Urinary bladder (tissue), 4 donors: Measurements from ENCODE around the gene SLC6A5. TPM values are rescaled to one million over a fixed set of nuclear protein-coding genes. Genes with fewer than 3 reads are reported as not detected.

Experiments used
- DNase-seq: peaks from one replicate; pipeline ENCODE4 v3.0.0-alpha.2; 2015; ENCODE audit errors: extremely low spot score
- H3K27ac ChIP-seq: one replicate; pipeline ENCODE4 v1.5.1; 2013; ENCODE audit warnings: low read depth, mild to moderate bottlenecking, moderate library complexity
- H3K36me3 ChIP-seq: one replicate; pipeline ENCODE4 v1.6.1; 2013; ENCODE audit warnings: mild to moderate bottlenecking, moderate library complexity; ENCODE audit not compliant: insufficient read depth
- H3K4me1 ChIP-seq: one replicate; pipeline ENCODE4 v1.6.1; 2013; ENCODE audit warnings: mild to moderate bottlenecking, moderate library complexity; ENCODE audit not compliant: insufficient read depth
- H3K4me3 ChIP-seq: one replicate; pipeline ENCODE4 v1.5.1; 2013; ENCODE audit warnings: low read depth, low read length
- WGBS: extraction: QIAGEN DNeasy Blood & Tissue Kit; methylation state at CpG from one replicate; pipeline ENCODE4 v1.1.7; 2013; 5-methylcytosine and 5-hydroxymethylcytosine counted together
- polyA plus RNA-seq: library from polyadenylated mRNA; stranded (reverse); fragments of 200-250 nt; gene quantifications from one replicate; pipeline ENCODE4 v1.2.3, GENCODE V29; 2013
- total RNA-seq: library from RNA; depleted of rRNA; stranded (reverse); fragments of >200 nt; gene quantifications from one replicate; pipeline ENCODE4 v1.2.3, GENCODE V29; 2014
- donor health status: healthy with polysubstance abuse.
- donor health status: healthy.

The SLC6A5 gene
- total and polyA plus RNA-seq, 2 donors, result not detected

DNA sequence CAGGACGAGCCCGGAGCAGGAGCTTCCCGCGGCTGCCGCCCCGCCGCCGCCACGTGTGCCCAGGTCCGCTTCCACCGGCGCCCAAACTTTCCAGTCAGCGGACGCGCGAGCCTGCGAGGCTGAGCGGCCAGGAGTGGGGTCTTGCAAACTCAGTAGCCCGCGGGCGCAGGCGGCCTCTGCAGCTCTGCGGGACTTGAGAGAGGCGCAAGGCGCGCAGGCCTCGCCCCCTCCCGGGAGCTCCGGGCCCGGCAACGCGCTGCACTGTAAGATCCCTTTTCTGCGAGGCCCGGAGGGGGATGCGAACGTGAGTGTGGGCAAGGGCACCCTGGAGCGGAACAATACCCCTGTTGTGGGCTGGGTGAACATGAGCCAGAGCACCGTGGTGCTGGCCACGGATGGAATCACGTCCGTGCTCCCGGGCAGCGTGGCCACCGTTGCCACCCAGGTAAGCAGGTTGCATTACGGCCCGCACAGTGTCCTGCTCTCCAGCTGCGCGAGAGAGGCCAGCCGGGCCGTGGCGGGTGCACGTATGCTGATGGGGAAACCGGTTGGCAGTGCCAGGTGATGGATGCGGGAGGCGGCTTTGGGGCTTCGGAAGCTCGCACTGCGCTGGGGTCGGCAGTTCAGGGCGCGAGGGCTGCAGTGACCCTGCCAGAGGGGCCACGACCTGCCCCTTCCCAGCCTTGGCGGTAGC is 2.0 kb downstream of the SLC6A5 start:
- Histone ChIP-seq H3K27ac (no peak overlapping the region), H3K4me3 (no peak overlapping the region), H3K36me3 (no peaks in the 10 kb centered on the region), H3K4me1 (no peaks in the 10 kb centered on the region)
- no peak for DNase-seq
- WGBS, result 2% methylated on average over 63 of the region's 63 CpGs

DNA sequence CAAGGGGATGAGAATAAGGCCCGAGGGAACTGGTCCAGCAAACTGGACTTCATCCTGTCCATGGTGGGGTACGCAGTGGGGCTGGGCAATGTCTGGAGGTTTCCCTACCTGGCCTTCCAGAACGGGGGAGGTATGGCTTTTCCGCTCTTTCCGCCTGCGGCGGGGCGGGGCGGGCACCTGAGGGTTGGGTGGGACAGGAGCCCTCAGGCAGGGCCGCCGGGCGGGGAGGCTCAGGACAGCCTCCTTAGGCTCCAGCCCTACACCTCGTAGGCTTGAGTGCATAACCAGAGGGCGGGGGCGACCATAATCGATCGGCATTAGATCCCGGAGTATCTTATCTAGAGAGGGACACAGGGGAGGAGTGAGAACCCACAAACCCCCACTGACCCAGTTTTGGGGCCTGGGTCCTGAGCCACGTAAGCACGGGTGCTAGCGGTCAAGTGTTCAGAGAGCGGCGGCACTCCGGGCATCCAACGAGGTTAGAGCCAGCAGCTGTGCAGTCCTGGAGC is 4.9 kb downstream of the SLC6A5 start:
- no peaks in the 10 kb centered on the region for H3K36me3 ChIP-seq
- no peak for DNase-seq
- no peak overlapping the region for H3K4me3 ChIP-seq
- H3K4me1 ChIP-seq, result no peaks in the 10 kb centered on the region
- no peak overlapping the region for H3K27ac ChIP-seq
- WGBS, result 3% methylated on average over 25 of the region's 25 CpGs

DNA sequence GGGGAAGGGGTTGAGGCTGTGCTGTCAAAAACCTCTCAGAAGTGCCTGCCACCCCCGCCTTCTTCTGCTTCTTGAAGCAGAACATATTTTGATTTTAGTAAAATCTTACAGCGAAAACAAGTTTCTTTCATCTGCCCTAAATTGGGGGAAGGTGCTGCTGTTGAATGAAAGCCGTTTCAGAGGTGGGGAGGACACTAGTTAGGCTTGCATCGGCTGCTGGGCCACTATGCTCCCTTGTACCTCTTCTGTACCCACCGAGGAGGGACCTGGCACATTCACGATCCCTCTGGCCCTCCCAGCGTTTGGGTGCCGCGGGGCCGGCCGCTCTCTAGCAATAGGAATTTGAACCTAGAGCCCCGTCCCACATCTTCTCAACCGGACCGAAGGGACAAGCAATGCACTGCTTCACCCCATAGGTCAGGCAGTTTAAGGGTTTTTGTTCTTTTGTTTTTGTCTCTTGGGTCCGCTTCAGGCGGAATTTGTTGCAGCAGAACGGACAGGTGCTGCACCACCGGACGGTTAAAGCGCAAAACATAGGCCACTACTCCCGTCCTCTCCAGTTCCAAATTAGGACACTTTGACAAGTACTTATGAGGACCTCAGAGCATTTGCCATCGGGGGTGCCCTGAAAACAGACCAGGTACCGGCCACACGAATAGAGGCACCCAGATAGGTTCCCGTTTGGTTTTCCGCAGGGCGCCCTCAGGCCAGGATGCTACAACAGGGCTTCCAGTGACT is 5.6 kb downstream of the SLC6A5 start:
- DNase-seq, result no peak
- Histone ChIP-seq H3K36me3 (no peaks in the 10 kb centered on the region), H3K4me1 (no peaks in the 10 kb centered on the region), H3K4me3 (no peak overlapping the region), H3K27ac (no peak overlapping the region)
- WGBS, result 6% methylated on average over 27 of the region's 27 CpGs

DNA sequence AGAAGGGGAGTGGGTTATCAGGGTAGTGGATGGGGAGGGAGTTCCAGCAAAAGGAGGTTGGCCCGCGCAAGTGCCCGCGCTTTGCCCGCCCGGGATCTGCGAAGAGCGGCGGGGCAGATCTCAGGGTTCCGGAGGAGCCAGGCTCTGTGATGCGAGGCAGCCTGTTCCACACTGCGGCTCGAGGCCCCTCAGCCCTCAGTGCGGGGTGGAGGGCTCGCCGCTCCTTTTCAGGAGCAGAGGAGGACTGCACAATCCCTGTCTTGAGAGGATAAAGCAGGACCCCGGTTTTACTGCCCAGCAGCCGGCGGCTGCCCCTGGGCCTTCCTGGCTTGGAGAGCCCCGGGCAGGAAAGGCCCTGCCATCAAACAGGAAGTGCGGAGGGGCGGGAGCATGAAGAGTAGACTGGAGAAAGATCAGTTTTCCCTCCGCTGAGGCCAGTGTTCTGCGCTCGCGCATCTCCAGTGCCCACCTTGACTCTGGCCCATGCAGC is 6.2 kb downstream of the SLC6A5 start:
- DNase-seq, result no peak
- Histone ChIP-seq H3K27ac (no peak overlapping the region), H3K36me3 (no peaks in the 10 kb centered on the region), H3K4me3 (no peak overlapping the region), H3K4me1 (no peaks in the 10 kb centered on the region)
- 2% methylated on average over 26 of the region's 26 CpGs for WGBS

DNA sequence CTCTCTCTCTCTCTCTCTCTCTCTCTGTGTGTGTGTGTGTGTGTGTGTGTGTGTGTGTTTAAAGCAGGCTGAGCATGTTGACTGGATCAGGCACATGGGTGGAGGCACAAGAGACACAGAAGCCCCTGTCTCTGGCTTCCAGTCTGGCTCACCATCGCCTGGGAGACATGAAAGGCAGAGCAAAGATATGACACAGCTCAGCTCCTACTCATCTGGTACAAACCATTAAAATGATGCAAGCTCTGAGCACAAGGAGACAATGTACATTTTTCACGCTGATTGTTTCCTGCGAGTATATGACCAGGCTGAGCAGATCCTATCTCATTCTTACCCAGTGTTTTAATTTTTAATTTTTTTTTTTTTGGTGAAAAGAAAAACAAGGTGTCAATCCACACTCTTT is 9.5 kb downstream of the SLC6A5 start:
- no peak for DNase-seq
- Histone ChIP-seq H3K36me3 (no peaks in the 10 kb centered on the region), H3K4me1 (no peaks in the 10 kb centered on the region), H3K4me3 (no peak overlapping the region), H3K27ac (no peak overlapping the region)
- 69% methylated on average over 3 of the region's 3 CpGs for WGBS

DNA sequence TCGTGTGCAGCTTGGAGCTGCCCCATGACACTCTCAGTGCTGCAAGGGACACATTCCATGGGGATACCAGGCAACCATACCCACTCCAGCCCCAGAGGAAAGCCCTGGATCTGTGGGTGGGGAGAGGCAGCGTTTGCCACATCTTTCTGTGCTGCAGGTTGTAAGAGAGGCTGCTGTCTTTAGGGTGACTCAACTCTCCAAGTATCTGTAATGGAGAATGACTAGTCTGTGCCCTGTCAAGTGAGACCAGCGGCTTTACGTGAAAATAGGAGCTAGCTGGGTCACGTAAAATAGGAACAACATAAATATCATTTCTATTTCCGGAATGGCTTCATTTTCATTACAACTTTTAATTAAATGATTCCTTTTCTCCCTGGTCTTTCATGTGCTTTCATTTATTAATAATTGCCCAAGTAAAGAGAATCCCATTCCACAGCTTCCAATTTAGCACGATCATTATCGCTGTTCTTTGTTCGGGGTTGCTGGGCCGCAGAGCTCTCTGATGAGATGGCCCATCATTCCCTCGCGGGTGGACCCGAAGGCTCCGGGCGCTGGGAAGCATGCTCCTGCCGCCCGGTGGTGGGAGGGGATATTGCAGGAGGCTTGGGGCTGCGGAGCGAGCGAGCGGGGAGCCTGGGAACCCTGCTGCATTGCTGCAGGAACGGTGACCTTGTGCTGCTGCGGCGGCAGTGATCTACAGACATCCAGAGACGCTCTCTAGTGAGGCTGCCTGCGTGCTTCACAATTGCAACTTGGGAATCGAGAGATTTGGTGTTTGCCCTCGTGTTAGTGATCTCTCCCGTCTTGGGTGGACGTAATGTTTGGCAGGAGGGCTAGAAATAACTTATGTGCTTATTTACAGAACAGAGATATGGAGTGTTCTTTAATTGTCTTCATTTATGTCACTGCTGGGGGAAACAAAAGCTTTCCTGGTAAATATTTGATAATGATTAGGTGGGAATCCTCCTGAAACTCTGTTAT is 10.6 kb downstream of the SLC6A5 start:
- Histone ChIP-seq H3K36me3 (no peaks in the 10 kb centered on the region), H3K4me1 (no peaks in the 10 kb centered on the region), H3K4me3 (no peak overlapping the region), H3K27ac (no peak overlapping the region)
- DNase-seq, result no peak
- WGBS, result 9% methylated on average over 30 of the region's 30 CpGs

DNA sequence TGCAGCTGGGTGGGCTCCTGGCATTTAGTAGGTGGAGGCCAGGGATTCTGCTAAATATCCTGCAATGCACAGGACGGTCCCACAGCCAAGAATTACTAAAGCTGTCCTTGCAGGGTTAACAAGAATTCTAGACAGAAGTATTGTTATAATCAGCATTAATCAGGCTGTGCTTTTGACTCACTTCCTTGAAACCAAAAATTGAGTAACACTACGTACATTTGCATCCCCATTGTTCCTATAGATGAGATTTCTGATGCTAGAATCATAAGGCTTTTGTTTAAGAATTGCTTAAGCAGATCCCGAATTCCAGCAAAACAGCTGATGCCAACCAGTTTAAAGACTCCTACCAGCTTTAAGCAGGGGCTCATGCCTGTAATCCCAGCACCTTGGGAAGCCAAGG is 11.4 kb downstream of the SLC6A5 start:
- WGBS, result 57% methylated on average over 3 of the region's 3 CpGs
- H3K4me1 ChIP-seq, result no peaks in the 10 kb centered on the region
- H3K4me3 ChIP-seq, result no peak overlapping the region
- no peak for DNase-seq
- no peak overlapping the region for H3K27ac ChIP-seq
- H3K36me3 ChIP-seq, result no peaks in the 10 kb centered on the region

DNA sequence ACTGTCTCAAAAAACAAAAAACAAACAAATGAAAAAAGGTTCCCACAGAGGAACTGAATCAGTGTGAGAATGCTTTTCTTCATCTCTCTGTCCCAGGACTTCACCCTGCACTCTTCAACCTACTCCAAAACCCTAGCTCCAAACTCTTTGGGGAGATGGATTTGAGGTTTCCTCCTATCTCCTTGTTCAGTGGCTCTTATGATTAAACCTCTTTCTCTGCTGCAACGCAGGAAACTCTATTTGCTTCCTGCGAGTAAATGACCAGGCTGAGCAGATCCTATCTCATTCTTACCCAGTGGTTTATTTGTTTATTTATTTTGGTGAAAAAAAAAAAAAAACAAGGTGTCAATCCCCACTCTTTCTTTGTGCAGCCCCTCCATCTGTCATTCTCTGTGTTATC is 12.0 kb downstream of the SLC6A5 start:
- DNase-seq, result no peak
- no peak overlapping the region for H3K4me3 ChIP-seq
- H3K36me3 ChIP-seq, result no peaks in the 10 kb centered on the region
- H3K4me1 ChIP-seq, result no peaks in the 10 kb centered on the region
- WGBS, result 37% methylated on average over 2 of the region's 2 CpGs
- no peak overlapping the region for H3K27ac ChIP-seq

DNA sequence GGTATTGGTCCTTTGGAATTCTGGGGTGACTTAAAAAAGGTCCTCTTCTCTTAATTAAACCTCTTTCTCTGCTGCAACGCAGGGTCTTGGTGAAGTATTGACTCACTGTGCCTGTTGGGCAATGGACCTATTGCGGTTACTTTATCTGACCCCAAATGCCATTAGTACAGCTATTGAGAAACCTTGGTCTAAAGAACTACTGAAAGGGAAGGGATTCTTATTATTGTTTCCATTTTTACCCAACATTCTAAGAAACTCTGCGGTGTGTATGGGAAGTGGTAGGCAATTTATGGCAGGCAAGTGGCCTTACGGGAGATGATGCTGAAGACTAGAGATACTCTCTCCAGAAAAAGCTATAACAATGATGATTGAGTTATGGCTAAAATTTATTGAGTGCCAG is 12.5 kb downstream of the SLC6A5 start:
- WGBS, result 83% methylated on average over 4 of the region's 4 CpGs
- Histone ChIP-seq H3K27ac (no peak overlapping the region), H3K4me3 (no peak overlapping the region), H3K36me3 (no peaks in the 10 kb centered on the region), H3K4me1 (no peaks in the 10 kb centered on the region)
- no peak for DNase-seq

DNA sequence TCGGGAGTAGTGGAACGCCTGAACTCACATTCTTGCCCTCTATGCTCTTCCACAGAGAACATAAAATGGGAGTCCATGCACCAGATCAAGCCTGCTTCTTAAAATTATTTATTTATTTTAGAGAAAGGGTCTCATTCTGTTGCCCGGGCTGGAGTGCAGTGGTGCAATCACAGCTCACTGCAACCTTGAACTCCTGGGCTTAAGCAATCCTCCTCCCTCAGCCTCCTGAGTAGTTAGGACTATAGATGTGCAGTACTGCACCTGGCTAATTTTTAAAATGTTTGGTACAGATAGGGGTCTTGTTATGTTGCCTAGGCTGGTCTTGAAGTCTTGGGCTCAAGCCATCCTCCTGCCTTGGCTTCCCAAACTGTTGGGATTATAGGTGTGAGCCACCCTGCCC is 13.0 kb downstream of the SLC6A5 start:
- no peak for DNase-seq
- 58% methylated on average over 3 of the region's 3 CpGs for WGBS
- Histone ChIP-seq H3K27ac (no peak overlapping the region), H3K36me3 (no peaks in the 10 kb centered on the region), H3K4me1 (no peaks in the 10 kb centered on the region), H3K4me3 (no peak overlapping the region)

DNA sequence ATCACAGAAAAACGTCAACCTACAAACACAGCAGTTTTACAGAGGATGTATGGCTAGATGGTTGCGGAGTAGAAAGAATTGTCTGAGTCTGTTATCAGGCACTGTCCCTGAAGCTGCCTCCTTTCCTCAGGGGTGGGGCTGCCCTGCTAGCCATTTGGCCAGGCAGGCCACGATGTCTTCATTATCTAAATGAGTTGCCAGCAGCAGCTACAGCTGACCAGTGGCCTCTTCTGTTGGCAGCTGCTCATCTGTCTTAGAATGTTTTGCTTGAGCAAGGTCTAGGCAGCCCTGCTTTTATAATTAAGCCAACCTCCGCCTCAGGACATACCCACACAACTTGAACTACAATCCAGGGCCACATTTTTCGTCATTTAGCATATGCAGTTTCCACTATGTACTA is 17.5 kb downstream of the SLC6A5 start:
- Histone ChIP-seq H3K36me3 (no peaks in the 10 kb centered on the region), H3K4me3 (no peak overlapping the region), H3K4me1 (peaks cover 1% of the 10 kb centered on the region), H3K27ac (no peak overlapping the region)
- 27% methylated on average over 5 of the region's 5 CpGs for WGBS
- DNase-seq, result no peak

DNA sequence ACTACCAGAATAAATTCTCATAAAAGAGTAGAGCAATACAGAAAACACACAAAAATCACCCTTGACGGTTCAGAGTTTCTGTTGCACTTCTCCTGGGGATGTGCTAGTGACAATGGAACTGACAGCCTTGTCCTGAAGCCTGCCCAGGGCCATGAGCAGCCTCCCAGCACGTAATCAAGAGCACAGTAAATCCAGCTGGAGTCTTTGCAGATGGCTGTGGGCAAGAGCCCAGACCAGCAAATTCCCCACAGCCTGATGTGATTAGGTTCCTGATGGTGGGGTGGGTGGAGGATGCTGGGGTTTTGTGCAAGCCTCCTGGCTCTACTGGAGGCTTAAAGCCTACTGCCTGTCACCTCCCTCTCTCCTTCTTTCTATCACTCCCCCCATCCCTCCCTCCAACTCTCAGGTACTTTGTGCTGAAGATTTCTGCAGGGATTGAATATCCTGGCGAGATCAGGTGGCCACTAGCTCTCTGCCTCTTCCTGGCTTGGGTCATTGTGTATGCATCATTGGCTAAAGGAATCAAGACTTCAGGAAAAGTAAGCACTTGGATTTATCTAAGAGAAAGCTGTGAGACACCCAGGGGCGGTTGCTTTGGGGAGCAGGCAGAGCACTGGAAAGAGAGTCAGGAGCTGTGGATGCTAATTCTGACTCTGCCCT is 18.1 kb downstream of the SLC6A5 start:
- no peak for DNase-seq
- no peak overlapping the region for H3K27ac ChIP-seq
- H3K4me1 ChIP-seq, result peaks cover 1% of the 10 kb centered on the region
- WGBS, result 23% methylated on average over 4 of the region's 4 CpGs
- no peak overlapping the region for H3K4me3 ChIP-seq
- H3K36me3 ChIP-seq, result no peaks in the 10 kb centered on the region

DNA sequence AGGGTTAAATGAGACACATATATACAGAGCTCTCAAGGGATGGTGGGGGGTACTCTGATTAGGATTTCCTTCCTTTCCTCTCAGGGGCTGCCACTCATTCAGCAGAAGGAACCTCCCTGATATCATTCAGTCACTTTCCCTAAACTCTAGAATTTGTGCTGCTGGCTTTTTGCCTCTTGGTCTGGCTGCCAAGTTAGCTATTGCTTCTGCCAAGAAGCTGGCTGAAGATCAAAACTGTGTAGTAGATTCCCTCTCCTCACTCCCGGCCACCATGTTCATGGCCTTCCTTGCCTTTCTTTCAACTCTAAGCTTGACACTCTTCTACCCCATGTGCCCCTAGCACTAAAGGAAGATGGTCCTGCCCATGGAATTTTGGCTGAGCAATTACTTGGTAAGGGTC is 18.7 kb downstream of the SLC6A5 start:
- WGBS, result 24% methylated on average over 1 of the region's 1 CpG
- Histone ChIP-seq H3K36me3 (no peaks in the 10 kb centered on the region), H3K4me3 (no peak overlapping the region), H3K4me1 (peaks cover 1% of the 10 kb centered on the region), H3K27ac (no peak overlapping the region)
- DNase-seq, result no peak
